GM15510 (cell line): ENCODE data around the gene ITIH5.

Source experiments
- POLR2A ChIP-seq: IDR thresholded peaks from 3 replicates; pipeline ENCODE4 v1.6.1; 2011; ENCODE audit warnings: borderline replicate concordance; ENCODE audit not compliant: insufficient read length; ENCODE audit errors: extremely low read depth

Gene ITIH5

DNA sequence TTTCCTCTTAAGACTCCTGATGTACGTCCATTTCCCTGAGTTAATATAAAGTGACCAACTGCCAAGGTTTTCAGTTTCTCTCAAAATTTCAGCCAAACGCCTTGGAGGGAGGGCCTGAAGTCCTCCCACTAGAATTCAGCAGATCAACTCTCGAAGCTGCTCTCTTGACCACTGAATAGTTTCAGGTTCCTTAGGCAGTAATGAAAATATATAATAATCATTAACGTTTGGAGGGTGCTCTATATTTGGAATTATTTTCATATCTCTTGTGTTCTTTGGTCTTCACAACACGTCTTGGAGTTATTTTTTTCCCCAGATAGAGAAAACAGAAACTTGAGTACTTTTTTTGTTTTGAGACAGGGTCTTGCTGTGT is 132.3 kb downstream of the ITIH5 start:
- TF ChIP-seq POLR2A = no peak

- TF ChIP-seq POLR2A = no peak
These were observed 132.9 kb downstream of the ITIH5 start for GRCh38 chr10:7533657-7534479.

GRCh38 chr10:7532723-7533498 is 133.9 kb downstream of the ITIH5 start:
- TF ChIP-seq POLR2A = no peak

- TF ChIP-seq POLR2A = no peak
These were observed 137.1 kb downstream of the ITIH5 start for GRCh38 chr10:7529638-7530037.

- TF ChIP-seq POLR2A = no peak
These were observed 139.3 kb downstream of the ITIH5 start for GRCh38 chr10:7527468-7527867.

GRCh38 chr10:7526017-7526400 is 140.8 kb downstream of the ITIH5 start:
- TF ChIP-seq POLR2A = no peak

GRCh38 chr10:7525314-7526016 is 141.3 kb downstream of the ITIH5 start:
- no peak for TF ChIP-seq POLR2A

- TF ChIP-seq POLR2A = no peak
These were observed 143.1 kb downstream of the ITIH5 start for GRCh38 chr10:7523656-7524055.

DNA sequence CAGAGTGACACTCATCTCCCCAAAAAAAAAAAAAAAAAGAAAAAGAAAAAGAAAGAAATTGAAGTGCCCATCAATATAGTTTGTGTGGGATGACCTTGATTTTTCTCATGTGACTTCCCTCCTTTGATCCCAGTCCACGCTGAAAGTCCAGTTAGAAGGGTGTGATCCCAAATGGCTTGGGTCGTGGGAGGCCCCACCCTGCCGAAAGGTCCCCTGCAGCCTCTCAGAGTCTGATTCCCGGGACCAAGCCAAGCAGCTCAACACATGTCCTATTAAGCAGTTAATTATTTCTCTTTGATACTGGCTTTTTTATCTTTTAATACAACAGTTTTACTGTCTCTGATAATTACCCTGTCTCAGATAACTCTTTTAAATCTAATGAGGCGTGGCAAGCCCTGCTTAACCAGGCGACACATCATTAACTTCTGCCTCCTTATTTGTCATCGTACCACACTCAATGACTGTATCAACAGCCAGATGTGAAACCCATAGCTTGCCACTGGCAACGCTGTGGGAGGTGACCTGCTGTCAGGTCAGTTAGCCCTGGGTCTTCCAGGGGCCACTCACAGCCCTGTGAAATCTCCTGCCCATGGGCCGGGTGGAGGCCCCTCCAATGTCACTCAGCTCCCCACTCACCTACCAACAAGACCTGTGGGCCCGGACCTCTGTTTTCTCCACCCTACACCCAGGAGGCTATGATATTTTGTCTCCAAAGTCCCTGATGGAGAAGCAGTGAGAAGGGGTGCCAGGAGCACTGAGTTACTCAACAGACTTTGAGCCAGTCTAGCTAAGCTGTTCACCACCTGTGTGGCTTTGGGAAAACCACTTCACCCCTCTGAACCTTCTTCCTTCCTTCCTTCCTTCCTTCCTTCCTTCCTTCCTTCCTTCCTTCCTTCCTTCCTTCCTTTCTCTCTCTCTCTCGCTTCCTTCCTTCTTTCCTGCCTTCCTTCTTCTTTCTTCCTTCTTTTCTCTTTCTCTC is 146.0 kb downstream of the ITIH5 start:
- no peak for TF ChIP-seq POLR2A

GRCh38 chr10:7519351-7519750 is 147.4 kb downstream of the ITIH5 start:
- TF ChIP-seq POLR2A = no peak

GRCh38 chr10:7518693-7519092 is 148.1 kb downstream of the ITIH5 start:
- TF ChIP-seq POLR2A = no peak

DNA sequence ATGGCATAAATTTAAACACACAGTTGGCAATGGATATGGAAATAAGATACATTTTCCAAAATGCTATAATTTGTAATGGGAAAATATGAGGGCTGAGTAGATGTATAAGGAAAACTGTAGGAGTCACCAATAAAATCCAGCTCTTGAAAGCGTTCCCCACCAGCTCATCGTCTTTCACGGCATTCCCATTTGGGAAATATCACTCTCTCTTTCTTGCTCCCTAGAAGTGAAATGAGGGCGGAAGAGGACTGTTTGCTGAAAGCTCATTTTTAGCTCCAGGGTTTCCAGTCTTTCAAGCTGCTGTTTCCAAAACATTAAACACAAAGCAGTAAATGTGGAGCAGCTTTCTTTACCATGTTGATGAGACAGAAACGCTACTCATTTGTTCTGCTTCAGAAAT is 151.3 kb downstream of the ITIH5 start:
- TF ChIP-seq POLR2A = no peak

GRCh38 chr10:7513936-7514335 is 152.8 kb downstream of the ITIH5 start:
- TF ChIP-seq POLR2A = no peak

GRCh38 chr10:7513455-7513854 is 153.3 kb downstream of the ITIH5 start:
- TF ChIP-seq POLR2A = no peak

DNA sequence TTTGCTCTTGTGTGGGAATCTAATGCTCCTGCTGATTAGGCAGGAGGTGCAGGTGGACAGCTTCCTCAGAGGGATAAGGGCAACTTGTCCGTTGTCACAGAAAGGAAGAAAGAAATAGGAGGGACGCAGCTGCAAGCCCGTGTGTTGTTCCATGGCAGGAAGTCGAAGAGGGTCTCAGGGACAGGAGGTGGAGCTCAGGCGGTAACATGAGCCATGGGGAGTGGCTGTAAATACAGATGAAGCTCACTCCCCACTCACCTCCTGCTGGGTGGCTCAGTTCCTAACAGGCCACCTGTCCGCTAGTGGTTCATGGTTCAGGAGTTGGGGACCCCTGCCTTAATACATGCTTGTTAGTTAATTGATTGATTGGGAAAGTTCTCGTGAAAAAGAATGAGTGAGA is 154.3 kb downstream of the ITIH5 start:
- TF ChIP-seq POLR2A = no peak

DNA sequence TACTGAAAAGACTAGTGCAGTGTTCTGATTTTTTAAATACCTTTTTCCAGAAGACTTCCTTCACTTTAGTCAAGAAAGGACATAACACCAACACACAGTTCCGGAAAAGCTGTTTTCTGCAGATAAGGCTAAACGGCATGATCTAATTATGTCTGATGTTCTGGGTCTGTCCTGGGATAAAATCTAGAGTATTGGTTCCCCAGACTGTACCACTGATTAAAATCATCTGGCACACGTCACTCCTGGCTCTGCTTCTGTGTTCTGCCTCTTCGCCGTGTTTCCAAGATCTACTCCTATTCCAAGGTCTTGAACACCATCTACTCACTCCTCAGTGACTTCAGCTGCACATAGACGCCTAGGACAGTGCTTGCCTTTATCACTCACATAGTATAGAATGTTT is 155.2 kb downstream of the ITIH5 start:
- TF ChIP-seq POLR2A = no peak
